HG02642 (cell line): ENCODE measurements around the gene SCYL1.

Experiments
- ATAC-seq: cut with Tn5 transposase; IDR thresholded peaks from one replicate; pipeline ENCODE4 v1.9.1; 2021; ENCODE audit warnings: mild to moderate bottlenecking; ENCODE audit not compliant: unreplicated experiment, poor library complexity

The SCYL1 gene

GRCh38 chr11:65578667-65579066, 53.8 kb downstream of the SCYL1 start:
- ATAC-seq, result no peak

- ATAC-seq, result no peak
These were observed 54.4 kb downstream of the SCYL1 start for GRCh38 chr11:65579291-65579690.

GRCh38 chr11:65580031-65580692, 55.3 kb downstream of the SCYL1 start:
- ATAC-seq, result no peak

DNA sequence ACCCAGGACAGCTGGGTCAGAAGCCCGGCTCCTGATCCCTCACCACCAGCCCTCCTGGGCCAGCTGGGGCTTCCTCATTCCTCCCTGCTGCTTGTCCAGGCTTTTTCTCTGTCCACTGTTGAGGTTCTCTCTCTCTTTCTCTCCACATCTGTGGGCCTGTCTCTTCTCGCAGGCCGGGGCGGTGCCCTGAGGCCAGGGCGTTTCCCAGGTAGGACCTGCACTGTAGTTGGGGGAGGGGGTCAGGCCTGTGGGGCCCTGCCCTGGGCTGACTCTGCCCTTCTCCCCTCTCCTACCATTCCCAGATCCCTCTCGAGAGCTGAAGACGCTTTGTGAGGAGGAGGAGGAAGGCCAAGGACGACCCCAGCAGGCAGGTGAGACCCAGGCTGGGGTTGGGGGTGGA, 55.9 kb downstream of the SCYL1 start:
- no peak for ATAC-seq

DNA sequence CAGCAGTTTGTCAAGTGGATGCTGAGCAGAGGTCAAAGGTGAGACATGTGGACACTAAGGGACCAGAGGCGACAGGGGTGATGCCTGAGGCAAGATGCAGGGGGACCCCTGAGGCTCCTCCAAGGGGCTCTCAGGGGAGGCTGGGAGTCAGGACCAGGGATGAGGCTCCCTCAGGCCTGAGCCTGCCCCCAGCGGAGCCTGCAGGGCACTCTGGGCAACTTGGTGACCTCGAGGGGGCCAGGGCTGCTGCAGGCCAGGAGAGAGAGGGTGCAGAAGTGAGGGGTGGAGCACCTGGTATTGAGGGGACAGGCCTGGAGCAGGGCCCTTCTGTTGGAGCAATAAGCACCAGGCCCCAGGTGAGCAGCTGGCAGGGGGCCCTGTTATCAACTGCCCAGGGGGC, 57.0 kb downstream of the SCYL1 start:
- no peak for ATAC-seq

- no peak for ATAC-seq
These were observed 58.7 kb downstream of the SCYL1 start for GRCh38 chr11:65583589-65583988.

- no peak for ATAC-seq
These were observed 59.2 kb downstream of the SCYL1 start for GRCh38 chr11:65584106-65584505.

- no peak for ATAC-seq
These were observed 59.9 kb downstream of the SCYL1 start for GRCh38 chr11:65584723-65585171.

DNA sequence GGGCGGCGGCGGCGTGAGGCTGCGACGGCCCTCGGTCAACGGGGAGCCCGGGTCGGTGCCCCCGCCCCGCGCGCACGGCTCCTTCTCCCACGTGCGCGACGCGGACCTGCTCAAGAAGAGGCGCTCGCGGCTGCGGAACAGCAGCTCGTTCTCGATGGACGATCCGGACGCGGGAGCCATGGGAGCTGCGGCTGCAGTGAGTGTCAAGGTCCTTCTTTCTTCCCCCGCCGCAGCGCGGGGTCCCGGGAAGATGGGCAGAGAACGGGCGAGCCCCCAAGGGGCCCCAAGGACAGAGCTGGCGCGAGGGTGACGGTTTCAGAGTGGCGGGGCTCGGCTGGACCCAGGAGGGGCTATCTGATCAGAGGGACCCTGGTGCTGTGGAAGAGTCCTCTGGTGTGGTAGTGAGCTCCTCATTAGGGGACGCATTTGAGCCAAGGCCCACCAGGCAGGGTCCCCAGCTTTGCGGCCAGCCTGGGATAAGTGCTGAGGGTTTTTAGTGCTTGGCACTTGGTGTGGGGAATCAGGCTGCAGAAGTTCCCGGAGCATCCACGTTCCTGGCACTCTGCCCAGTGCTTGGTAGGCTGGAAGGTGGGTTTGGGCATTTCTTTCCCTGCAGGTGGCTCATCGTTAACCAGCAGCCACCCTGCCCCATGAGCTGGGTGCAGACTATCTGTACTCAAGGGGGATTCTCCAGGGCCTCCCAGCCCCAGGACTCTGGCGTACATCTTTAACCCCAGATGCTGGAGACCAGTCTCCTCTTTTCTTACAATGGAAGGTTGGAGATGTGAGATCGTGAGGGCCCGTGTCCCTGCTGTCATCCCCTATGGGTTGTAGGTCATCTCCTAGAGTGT, 60.7 kb downstream of the SCYL1 start:
- ATAC-seq, result no peak

DNA sequence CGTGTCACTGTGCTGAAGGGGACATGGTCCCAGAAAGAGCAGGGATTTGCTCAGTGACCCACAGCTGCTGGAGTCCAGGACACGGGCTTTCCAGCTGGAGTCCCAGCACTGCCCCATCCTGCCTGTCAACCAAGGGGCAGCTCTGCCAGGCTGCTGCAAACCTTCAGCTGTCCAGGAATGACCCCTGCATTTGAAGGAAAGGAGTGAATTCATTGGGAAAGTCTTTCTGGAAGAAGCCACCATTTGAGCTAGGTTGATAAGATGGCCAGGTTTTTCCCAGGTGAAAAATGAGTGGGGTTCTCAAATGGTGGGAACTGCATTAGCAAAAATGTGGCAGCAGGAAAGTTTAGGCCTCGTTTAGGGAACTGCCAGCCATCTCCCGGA, 61.4 kb downstream of the SCYL1 start:
- ATAC-seq, result no peak

GRCh38 chr11:65586676-65587075, 61.8 kb downstream of the SCYL1 start:
- no peak for ATAC-seq
